ENCODE results near the gene CCDC15. TPM values are rescaled to one million over a fixed set of nuclear protein-coding genes. Genes with fewer than 3 reads are reported as not detected.
"Not testable (repeated sequence)": the region's sequence is repeated elsewhere in the genome, so short reads cannot be mapped to it uniquely, and the experiment has no call there.

The CCDC15 gene
- total RNA-seq, 1 donor from 2014 or later: 0.24 TPM

DNA sequence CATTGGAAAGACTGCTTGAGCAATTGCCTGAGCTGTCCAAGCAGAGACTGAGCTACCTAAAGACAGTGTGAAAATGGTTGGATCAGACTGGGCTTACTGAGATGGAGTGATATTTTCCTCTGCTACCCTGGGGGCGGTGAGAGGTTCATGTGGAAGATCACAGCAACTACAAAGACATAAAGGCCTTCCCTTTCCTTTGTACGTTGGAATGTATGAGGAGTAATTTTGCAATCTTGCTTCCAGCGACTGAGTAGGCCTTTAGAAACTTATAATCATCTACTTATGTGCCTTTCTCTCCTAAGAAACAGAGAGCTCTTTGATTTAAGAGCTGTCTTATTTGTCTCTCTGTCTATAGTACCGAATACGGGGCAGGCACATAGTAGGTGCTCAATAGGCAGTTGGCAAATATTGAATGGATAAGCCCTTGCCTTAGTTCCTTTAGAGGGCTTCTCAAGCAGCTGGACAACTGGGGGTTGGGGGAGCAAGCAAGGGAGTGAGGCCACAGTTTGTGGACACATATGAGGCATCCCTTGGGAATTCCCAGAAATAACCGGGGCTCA is 15.7 kb upstream of the CCDC15 start:
- intact Hi-C loops (cut with DNase I): no loop called here
- no peak for DNase-seq (ENCODE audit: low spot score)

DNA sequence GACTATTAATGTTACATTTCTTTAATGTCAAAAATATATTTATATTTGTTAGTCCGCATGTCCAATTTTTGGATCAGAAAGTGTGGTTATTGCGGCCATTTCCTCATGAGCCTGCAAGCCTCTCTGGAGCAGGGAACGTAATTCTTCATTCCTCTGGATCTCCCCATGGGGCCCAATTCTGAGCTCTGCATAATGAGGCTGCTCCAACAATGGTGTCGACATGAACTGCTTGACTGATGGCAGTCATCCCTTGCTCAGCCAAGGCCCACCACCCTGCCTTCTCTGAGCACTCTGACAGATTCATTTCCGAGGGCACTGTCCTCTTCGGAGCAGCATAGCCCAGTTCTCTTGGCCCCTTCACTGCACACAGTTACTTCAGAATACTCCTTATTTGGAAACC is 15.0 kb upstream of the CCDC15 start:
- no peak for DNase-seq (ENCODE audit: low spot score)
- intact Hi-C loops (cut with DNase I): no loop called here

DNA sequence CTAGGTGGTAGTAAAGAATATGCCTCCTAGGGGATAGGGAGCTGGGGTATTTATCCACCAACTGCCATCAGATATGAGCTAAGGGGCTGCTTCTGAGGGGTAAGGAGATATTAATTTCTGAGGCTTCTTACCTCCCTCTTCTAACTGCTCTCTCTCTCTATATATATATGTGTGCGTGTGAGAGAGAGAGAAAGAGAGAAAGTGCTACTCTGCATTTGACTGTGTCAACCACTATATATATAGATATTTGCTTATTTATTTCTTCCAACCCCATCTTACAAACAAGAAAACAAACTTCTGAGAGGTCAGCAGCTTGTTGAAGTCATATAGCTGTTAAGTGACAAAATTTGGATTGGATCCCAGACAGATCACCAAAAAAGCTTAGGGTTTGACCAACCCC is 12.3 kb upstream of the CCDC15 start:
- no peak for DNase-seq (ENCODE audit: low spot score)
- intact Hi-C loops (cut with DNase I): no loop called here

- DNase-seq (ENCODE audit: low spot score): no peak
- intact Hi-C loops (cut with DNase I): no loop called here
Observed at GRCh38 chr11:124942466-124943253, 11.3 kb upstream of the CCDC15 start.

DNA sequence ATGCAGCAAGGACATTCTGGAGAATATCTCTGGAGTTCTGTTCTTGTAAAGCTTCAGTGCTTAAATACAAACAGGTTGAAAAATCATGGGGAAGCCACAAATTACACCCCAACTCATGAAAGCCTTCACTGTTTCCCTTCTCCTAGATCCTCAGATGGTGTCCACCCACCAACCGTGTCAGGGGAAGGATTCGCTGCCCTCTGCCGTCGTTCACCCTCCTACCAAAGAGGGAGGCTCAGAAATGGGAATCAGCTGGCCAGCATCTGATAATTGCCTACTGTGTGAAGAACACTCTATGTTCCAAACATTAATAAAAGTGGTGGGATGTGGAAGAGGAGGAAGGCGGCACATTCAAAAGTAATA is 10.8 kb upstream of the CCDC15 start:
- DNase-seq (ENCODE audit: low spot score): no peak
- intact Hi-C loops (cut with DNase I): no loop called here

- intact Hi-C loops (cut with DNase I): no loop called here
- no peak for DNase-seq (ENCODE audit: low spot score)
Observed at GRCh38 chr11:124943741-124944140, 10.3 kb upstream of the CCDC15 start.

DNA sequence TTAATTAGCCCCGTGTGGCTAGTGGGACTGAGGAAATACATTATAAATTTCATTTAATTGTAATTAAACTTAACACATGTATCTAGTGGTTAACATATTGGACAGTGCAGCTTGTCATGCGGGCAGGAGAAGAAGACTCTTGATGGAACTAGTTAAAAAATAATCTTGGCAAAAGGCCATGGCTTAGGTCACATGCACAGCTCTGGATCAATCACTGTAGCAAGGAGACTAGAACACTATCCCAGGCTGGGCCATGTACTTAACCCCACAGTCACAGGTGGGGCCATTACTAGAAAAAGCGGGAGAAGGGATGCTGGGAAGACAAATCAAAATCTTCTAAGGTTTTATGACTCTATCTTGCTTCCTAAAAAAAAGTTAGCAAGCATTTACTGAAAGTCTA is 9.4 kb upstream of the CCDC15 start:
- intact Hi-C loops (cut with DNase I): no loop called here
- no peak for DNase-seq (ENCODE audit: low spot score)

- intact Hi-C loops (cut with DNase I): no loop called here
- DNase-seq (ENCODE audit: low spot score): no peak
Observed at GRCh38 chr11:124945826-124946225, 8.2 kb upstream of the CCDC15 start.

DNA sequence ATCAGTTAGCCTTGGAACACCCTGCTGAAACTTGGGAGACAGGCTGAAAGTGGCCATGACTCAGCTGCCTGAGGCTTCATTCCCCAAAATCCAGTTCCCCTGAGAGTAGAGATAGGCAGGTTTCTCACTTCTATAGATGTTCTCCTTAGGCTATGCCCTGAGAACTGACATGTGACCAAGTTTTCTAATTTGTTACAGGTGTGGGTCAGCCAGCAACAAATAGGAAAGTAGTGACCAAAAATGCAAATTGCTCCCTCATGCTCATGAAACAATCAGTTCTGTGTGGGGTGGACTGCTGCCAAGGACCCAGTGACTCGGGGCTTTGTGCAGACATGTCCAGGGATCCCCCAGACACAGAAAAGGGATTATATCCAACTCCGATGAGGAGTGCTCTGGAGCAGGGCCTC is 7.3 kb upstream of the CCDC15 start:
- DNase-seq (ENCODE audit: low spot score): no peak
- intact Hi-C loops (cut with DNase I): no loop called here

DNA sequence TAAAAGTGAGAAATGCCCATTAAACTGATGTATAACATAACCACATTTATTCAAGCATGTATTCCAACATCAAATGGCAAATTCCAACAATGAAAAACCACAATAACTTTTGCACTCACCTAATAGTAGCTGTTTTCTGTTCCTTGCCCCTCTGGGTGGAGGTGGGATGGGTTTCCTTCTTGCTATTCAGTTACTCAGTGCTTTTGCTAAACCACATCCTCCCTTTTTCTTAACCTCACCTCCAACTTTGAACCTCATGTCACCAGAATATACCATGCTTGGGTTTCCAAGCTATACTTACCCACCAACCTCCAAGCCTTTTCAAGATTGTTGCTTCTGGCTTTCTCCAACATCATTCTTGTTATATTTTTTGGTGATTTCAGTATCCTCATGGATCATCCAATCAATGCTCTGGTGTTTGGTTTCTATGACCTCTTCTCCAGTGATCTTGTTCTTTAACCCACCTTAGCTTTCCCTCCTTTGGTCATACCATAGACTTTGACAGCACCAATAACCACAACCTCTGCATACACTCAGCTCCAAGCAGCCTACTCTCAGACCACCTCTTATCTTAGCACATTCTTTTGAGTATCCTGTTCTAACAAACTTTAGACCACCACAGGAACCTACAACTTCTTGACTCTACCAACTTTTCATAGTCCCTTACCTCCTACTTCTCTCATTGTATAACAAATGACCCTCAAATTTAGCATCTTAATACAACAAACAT is 3.2 kb upstream of the CCDC15 start:
- intact Hi-C loops (cut with DNase I): loop anchor here (5.0 to 10.0 kb wide), 4 partner anchors 73 to 934 kb away; partner anchors contain the start of genes HYLS1, SIAE, SPA17 and TMEM218
- DNase-seq (ENCODE audit: low spot score): no peak

GRCh38 chr11:124951341-124951740 is 2.7 kb upstream of the CCDC15 start:
- DNase-seq (ENCODE audit: low spot score): no peak
- intact Hi-C loops (cut with DNase I): loop anchor here (5.0 to 10.0 kb wide), 4 partner anchors 74 to 933 kb away; partner anchors contain the start of genes HYLS1, SIAE, SPA17 and TMEM218

DNA sequence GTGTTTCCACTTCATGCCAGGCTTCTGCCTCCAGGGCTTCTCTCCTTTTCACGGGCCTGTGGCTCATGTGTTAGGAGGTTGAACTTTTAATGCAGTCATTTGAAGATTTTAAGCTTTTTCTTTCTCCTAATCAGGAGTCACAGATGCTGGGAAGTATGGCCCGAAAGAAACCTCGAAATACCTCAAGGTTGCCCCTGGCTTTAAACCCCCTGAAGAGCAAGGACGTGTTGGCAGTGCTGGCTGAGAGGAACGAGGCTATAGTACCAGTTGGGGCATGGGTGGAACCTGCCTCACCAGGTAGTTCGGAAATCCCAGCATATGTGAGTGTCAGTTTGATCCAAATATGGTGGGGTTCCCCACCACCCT is 571 bp downstream of the CCDC15 start:
- DNase-seq (ENCODE audit: low spot score): no peak
- intact Hi-C loops (cut with DNase I): loop anchor here (5.0 to 10.0 kb wide), 4 partner anchors 77 to 930 kb away; partner anchors contain the start of genes HYLS1, SIAE, SPA17 and TMEM218

- no peak for DNase-seq (ENCODE audit: low spot score)
- intact Hi-C loops (cut with DNase I): loop anchor here (10.0 kb wide), 3 partner anchors 160 to 930 kb away; partner anchors contain the start of genes HYLS1, SIAE, SPA17 and TMEM218
Observed at GRCh38 chr11:124955035-124955434, 1.0 kb downstream of the CCDC15 start.

DNA sequence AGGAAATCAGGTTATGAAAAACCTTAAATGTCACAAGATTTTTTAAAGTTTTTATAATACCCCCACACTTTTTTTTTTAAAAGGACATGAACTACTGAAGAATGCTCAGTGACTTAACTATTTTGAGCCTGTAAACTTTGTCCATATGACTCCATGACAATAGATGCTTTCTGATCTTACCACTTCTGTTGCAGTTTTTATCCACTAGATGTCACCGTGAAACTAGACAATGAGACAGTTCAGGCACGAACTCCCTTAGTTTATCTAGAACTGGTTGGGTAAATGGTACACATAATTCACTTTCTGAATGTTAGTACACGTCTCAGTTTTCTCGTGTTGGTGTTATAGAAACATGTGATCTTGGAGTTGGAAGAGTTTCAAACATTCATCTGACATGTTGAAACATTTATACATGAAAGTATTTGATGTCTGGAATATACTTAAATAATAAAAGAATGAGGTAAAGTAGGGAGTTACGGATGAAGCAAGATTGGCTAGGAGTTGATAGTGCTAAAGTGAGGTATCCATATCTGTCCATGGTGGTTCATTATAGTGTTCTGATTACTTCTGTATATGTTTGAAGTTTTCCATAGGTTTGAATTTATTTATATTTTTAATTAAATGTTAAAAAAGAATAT is 8.1 kb downstream of the CCDC15 start:
- intact Hi-C loops (cut with DNase I): loop anchor here (2.0 kb wide), 1 partner anchor 179 kb away; no protein-coding TSS in a partner anchor

DNA sequence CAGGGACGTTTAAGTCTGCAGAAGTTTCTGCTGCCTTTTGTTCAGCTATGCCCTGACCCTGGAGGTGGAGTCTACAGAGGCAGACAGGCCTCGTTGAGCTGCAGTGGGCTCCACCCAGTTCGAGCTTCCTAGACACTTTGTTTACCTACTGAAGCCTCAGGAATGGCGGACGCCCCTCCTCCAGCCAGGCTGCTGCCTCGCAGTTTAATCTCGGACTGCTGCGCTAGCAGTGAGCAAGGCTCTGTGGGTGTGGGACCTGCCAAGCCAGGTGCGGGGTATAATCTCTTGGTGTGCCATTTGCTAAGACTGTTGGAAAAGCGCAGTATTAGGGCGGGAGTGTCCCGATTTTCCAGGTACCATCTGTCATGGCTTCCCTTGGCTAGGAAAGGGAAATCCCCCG is 14.2 kb downstream of the CCDC15 start:
- DNase-seq (ENCODE audit: low spot score); intact Hi-C loops (cut with DNase I): not testable (repeated sequence)

More for the DNA sequence above, 8.1 kb downstream of the CCDC15 start:
- no peak for DNase-seq (ENCODE audit: low spot score)

GRCh38 chr11:124970925-124971324 is 16.9 kb downstream of the CCDC15 start:
- DNase-seq (ENCODE audit: low spot score): no peak
- intact Hi-C loops (cut with DNase I): no loop called here

- intact Hi-C loops (cut with DNase I): no loop called here
- DNase-seq (ENCODE audit: low spot score): no peak
Observed at GRCh38 chr11:124971810-124972209, 17.8 kb downstream of the CCDC15 start.

- intact Hi-C loops (cut with DNase I): no loop called here
- DNase-seq (ENCODE audit: low spot score): no peak
Observed at GRCh38 chr11:124976531-124976930, 22.5 kb downstream of the CCDC15 start.

GRCh38 chr11:124977006-124977405 is 23.0 kb downstream of the CCDC15 start:
- intact Hi-C loops (cut with DNase I): no loop called here

DNA sequence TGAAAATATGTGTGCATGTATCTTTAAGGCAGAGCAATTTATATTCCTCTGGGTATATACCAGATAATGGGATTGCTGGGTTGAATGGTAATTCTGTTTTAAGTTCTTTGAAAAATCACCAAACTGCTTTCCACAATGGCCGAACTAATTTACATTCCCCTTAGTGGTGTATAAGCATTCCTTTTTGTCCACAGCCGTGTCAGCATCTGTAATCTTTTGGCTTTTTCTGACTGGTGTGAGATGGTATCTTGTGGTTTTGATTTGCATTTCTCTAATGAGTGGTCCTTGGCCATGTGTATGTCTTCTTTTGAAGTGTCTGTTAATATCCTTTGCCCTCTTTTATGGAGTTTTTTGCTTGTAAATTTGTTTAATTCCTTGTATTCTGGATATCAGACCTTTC is 24.3 kb downstream of the CCDC15 start:
- no peak for DNase-seq (ENCODE audit: low spot score)
- intact Hi-C loops (cut with DNase I): no loop called here

More at GRCh38 chr11:124977006-124977405, 23.0 kb downstream of the CCDC15 start:
- no peak for DNase-seq (ENCODE audit: low spot score)
